Measurements from ENCODE around the gene PACC1. TPM values are rescaled to one million over a fixed set of nuclear protein-coding genes. Genes with fewer than 3 reads are reported as not detected.

The PACC1 gene
- total and polyA plus RNA-seq, 10 of the 15 experiments (the other 5 are each of a cell fraction or from before 2014, with no cell fraction given): 16.1 to 29.7 (median 19.3) TPM

DNA sequence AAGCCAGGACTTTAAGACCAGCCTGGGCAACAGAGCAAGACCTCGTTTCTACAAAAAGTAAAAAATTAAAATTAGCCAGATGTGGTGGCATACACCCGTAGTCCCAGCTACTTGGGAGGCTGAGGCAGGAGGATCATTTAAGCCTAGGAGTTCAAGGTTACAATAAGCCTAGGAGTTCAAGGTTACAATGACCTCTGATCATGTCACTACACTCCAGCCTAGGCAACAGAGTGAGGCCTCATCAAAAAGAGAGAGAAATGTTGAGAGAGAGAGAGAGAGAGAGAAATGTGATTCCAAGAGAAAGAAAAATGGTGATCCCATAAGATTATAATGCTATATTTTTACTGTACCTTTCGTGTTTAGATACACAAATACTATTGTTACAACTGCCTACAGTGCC is 60.2 kb downstream of the PACC1 start:
- CTCF ChIA-PET: no interaction called here
- H3K36me3 ChIP-seq (ENCODE audit: control insufficient read depth in 2 of 2, insufficient read depth in 2 of 2, low read length in 1 of 2): peaks cover 10 to 35% of the 10 kb centered on the region in 2 experiments
- no peaks in the 10 kb centered on the region for H3K79me2 ChIP-seq (ENCODE audit: control insufficient read depth, insufficient read depth, low read length)
- H3K27me3 ChIP-seq (replicated peaks in 1 of 2; ENCODE audit: control insufficient read depth in 2 of 2, insufficient read depth in 2 of 2, low read length in 1 of 2): no peaks in the 10 kb centered on the region
- no peaks in the 10 kb centered on the region for H3K4me1 ChIP-seq (ENCODE audit: control insufficient read depth, insufficient read depth, low read length)
- SMC1A ChIA-PET (ENCODE audit: uncharacterized antibody, unreplicated experiment): no interaction called here
- H4K20me1 ChIP-seq (ENCODE audit: control insufficient read depth, insufficient read depth): no peaks in the 10 kb centered on the region
- FAIRE-seq (no peak), DNase-seq (ENCODE audit: low read depth, low spot score) (no peak), ATAC-seq (no peak)
- no TSS peak for BruUV-seq (replicated peaks)
- POLR2A ChIA-PET: no interaction called here
- no peak overlapping the region for H2AFZ ChIP-seq (ENCODE audit: control insufficient read depth, low read depth, low read length)
- RAD21 ChIA-PET (ENCODE audit: unreplicated experiment): no interaction called here
- no peak overlapping the region for H3K9ac ChIP-seq (ENCODE audit: control insufficient read depth, insufficient read depth, low read length)
- no peak overlapping the region for H3K4me2 ChIP-seq (ENCODE audit: control insufficient read depth, insufficient read depth)
- intact Hi-C loops (cut with micrococcal nuclease; ENCODE audit: unreplicated experiment): no loop called here
- H3K4me3 ChIP-seq: no peak overlapping the region
- no peak overlapping the region for H3K27ac ChIP-seq (ENCODE audit: control insufficient read depth, insufficient read depth)
- no peaks in the 10 kb centered on the region for H3K9me3 ChIP-seq (replicated peaks; ENCODE audit: control insufficient read depth, insufficient read depth, low read length)
- WGBS (ENCODE audit: insufficient coverage, insufficient replicate concordance, low lambda C conversion rate, missing lambda C conversion rate): 94% methylated on average over 3 of the region's 3 CpGs
- TF ChIP-seq CREB1 (IDR thresholded peaks at IDR 0.05; ENCODE audit: low read depth): no peak
- TF ChIP-seq RELA (IDR thresholded peaks at IDR 0.05; ENCODE audit: borderline replicate concordance, partially characterized antibody): no peak
- TF ChIP-seq, protein P1, sequence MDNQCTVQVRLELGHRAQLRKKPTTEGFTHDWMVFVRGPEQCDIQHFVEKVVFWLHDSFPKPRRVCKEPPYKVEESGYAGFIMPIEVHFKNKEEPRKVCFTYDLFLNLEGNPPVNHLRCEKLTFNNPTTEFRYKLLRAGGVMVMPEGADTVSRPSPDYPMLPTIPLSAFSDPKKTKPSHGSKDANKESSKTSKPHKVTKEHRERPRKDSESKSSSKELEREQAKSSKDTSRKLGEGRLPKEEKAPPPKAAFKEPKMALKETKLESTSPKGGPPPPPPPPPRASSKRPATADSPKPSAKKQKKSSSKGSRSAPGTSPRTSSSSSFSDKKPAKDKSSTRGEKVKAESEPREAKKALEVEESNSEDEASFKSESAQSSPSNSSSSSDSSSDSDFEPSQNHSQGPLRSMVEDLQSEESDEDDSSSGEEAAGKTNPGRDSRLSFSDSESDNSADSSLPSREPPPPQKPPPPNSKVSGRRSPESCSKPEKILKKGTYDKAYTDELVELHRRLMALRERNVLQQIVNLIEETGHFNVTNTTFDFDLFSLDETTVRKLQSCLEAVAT (IDR thresholded peaks at IDR 0.05): no peak
- TF ChIP-seq PML (IDR thresholded peaks at IDR 0.05; ENCODE audit: low read length): no peak
- TF ChIP-seq BMI1 (IDR thresholded peaks at IDR 0.05; ENCODE audit: borderline replicate concordance): no peak
- TF ChIP-seq TARDBP (IDR thresholded peaks at IDR 0.05; ENCODE audit: borderline replicate concordance): no peak
- no peak for TF ChIP-seq KDM1A (IDR thresholded peaks at IDR 0.05; ENCODE audit: borderline replicate concordance)
- TF ChIP-seq EED (IDR thresholded peaks at IDR 0.05; ENCODE audit: low read depth): no peak
- TF ChIP-seq, protein P2, sequence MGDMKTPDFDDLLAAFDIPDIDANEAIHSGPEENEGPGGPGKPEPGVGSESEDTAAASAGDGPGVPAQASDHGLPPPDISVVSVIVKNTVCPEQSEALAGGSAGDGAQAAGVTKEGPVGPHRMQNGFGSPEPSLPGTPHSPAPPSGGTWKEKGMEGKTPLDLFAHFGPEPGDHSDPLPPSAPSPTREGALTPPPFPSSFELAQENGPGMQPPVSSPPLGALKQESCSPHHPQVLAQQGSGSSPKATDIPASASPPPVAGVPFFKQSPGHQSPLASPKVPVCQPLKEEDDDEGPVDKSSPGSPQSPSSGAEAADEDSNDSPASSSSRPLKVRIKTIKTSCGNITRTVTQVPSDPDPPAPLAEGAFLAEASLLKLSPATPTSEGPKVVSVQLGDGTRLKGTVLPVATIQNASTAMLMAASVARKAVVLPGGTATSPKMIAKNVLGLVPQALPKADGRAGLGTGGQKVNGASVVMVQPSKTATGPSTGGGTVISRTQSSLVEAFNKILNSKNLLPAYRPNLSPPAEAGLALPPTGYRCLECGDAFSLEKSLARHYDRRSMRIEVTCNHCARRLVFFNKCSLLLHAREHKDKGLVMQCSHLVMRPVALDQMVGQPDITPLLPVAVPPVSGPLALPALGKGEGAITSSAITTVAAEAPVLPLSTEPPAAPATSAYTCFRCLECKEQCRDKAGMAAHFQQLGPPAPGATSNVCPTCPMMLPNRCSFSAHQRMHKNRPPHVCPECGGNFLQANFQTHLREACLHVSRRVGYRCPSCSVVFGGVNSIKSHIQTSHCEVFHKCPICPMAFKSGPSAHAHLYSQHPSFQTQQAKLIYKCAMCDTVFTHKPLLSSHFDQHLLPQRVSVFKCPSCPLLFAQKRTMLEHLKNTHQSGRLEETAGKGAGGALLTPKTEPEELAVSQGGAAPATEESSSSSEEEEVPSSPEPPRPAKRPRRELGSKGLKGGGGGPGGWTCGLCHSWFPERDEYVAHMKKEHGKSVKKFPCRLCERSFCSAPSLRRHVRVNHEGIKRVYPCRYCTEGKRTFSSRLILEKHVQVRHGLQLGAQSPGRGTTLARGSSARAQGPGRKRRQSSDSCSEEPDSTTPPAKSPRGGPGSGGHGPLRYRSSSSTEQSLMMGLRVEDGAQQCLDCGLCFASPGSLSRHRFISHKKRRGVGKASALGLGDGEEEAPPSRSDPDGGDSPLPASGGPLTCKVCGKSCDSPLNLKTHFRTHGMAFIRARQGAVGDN (IDR thresholded peaks at IDR 0.05): no peak
- no peak for TF ChIP-seq SUZ12 (IDR thresholded peaks at IDR 0.05; ENCODE audit: unreplicated experiment)
- TF ChIP-seq YBX1 (IDR thresholded peaks at IDR 0.05): no peak
- in situ Hi-C loops (cut with MboI): no loop called here
